GM13976 (cell line): Measurements from ENCODE around the gene GJB4.

Experiments
- DNase-seq: peaks from one replicate; pipeline ENCODE4 v3.0.0; 2012; ENCODE audit warnings: low spot score
- CTCF ChIP-seq: IDR thresholded peaks from 2 replicates; pipeline ENCODE4 v1.5.1; 2012; ENCODE audit warnings: borderline replicate concordance, mild to moderate bottlenecking; ENCODE audit not compliant: insufficient read depth; ENCODE audit errors: extremely low read depth, missing control alignments, control extremely low read depth
- in situ Hi-C: fragments of 300-500 bp; cut with MboI; formaldehyde crosslinking; loops from one replicate; pipeline ENCODE4 v1.12.0; 2022; ENCODE audit warnings: low sequenced_read_pairs, mixed read lengths, inconsistent platforms; ENCODE audit not compliant: unreplicated experiment

Gene GJB4

GRCh38 chr1:34777519-34778321 lies 18.2 kb downstream of the GJB4 start:
- no peak for DNase-seq
- TF ChIP-seq CTCF, result no peak
- in situ Hi-C loops, result no loop called here

- no peak for TF ChIP-seq CTCF
- no peak for DNase-seq
- in situ Hi-C loops, result no loop called here
Observed at GRCh38 chr1:34778381-34778780, 18.8 kb downstream of the GJB4 start.

GRCh38 chr1:34779005-34779404 lies 19.5 kb downstream of the GJB4 start:
- in situ Hi-C loops, result no loop called here
- no peak for TF ChIP-seq CTCF
- DNase-seq, result no peak

- no peak for DNase-seq
- in situ Hi-C loops, result no loop called here
- TF ChIP-seq CTCF, result no peak
Observed at GRCh38 chr1:34779526-34779925, 20.0 kb downstream of the GJB4 start.

GRCh38 chr1:34779962-34780361 lies 20.4 kb downstream of the GJB4 start:
- in situ Hi-C loops, result no loop called here
- DNase-seq, result no peak
- TF ChIP-seq CTCF, result no peak

GRCh38 chr1:34780528-34780927 lies 21.0 kb downstream of the GJB4 start:
- in situ Hi-C loops, result no loop called here
- no peak for TF ChIP-seq CTCF
- no peak for DNase-seq
